HL-60 (cell line): ENCODE data around the gene SLC22A12.

Experiments
- DNase-seq, 2 experiments: peaks; one replicate each; pipeline ENCODE4 v3.0.0-alpha.2; 2010 to 2020; ENCODE audit warnings: low read depth in 1 of 2, low spot score in 1 of 2
- H3K27ac ChIP-seq: fragments of 250-450 bp; sonication (Bioruptor Pico); replicated peaks from 2 replicates; pipeline ENCODE4 v1.5.1; 2020; ENCODE audit warnings: mild to moderate bottlenecking, moderate library complexity
- H3K27me3 ChIP-seq: fragments of 250-450 bp; sonication (Bioruptor Pico); 2 replicates; pipeline ENCODE4 v1.5.1; 2021; ENCODE audit warnings: mild to moderate bottlenecking, moderate library complexity; ENCODE audit not compliant: insufficient read depth, poor library complexity, severe bottlenecking
- H3K4me3 ChIP-seq: replicated peaks from 2 replicates; pipeline ENCODE4 v1.5.1; 2011; ENCODE audit warnings: mild to moderate bottlenecking, control low read depth, low read length; ENCODE audit not compliant: insufficient read depth
- CTCF ChIP-seq: IDR thresholded peaks from one replicate; pipeline ENCODE4 v1.5.1; 2011; ENCODE audit warnings: low read length, control low read depth, inconsistent platforms; ENCODE audit not compliant: insufficient read depth
- GABPA ChIP-seq: IDR thresholded peaks from 2 replicates; pipeline ENCODE4 v1.6.1; 2012; ENCODE audit warnings: low read depth
- POLR2AphosphoS5 ChIP-seq: IDR thresholded peaks from 2 replicates; pipeline ENCODE4 v1.6.1; 2012; ENCODE audit warnings: low read depth
- REST ChIP-seq: IDR thresholded peaks from 2 replicates; pipeline ENCODE4 v1.6.1; 2012; ENCODE audit warnings: low read depth; ENCODE audit not compliant: insufficient replicate concordance
- SPI1 ChIP-seq: IDR thresholded peaks from 2 replicates; pipeline ENCODE4 v1.6.1; 2012; ENCODE audit warnings: low read depth, mild to moderate bottlenecking, borderline replicate concordance

The SLC22A12 gene

DNA sequence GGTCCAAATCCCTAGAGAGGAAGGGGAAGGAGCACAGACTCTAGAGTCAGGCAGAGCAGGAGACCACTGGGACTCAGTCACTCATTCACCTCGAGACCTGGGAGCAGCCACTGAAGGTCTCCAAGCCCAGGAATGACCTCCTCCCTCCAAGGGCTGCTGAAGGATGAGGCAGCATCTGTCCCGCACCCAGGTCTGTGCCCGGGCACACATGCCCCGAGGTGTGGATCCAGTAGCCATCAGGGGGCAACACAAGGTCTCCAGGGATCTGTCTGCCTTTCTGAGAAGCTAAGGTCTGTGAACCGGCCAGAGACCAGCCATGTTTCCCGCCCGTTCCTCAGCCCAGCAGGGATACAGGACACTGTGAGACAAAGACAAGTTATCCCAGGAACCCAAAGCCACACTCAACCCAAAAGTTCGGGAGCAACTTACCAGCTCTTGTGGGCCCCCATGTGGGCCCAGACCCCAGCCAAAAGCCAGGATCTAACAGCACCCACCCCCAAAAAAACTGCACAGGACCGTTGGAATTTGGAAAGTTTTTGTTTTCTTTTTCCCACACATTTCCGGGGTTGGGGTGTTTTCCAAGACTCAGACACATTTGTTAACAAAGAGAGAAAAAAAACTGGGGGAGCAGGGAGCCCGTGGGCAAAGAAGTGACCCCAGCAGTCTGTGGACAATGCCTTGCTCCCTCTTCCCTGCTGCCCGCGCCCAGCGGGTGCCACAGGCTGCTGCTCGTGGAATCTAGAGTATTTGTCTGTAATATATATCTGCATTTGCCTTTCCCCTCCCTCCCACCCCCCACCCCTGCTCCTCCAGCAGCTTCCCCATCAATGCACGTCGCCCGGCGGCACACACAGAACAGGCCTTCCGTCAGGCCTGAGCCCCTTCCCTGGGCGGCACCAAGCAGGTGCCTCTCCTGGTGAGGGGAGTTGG, 14.9 kb downstream of the SLC22A12 start:
- H3K4me3 ChIP-seq, result no peak overlapping the region
- TF ChIP-seq SPI1 (no peak), CTCF (no peak), REST (no peak), GABPA (no peak), POLR2AphosphoS5 (no peak)
- H3K27ac ChIP-seq, result no peak overlapping the region
- no peak for DNase-seq
- H3K27me3 ChIP-seq, result no peaks in the 10 kb centered on the region

- Histone ChIP-seq H3K27ac (no peak overlapping the region), H3K4me3 (no peak overlapping the region), H3K27me3 (no peaks in the 10 kb centered on the region)
- DNase-seq, result no peak
- TF ChIP-seq SPI1 (no peak), CTCF (no peak), POLR2AphosphoS5 (no peak), GABPA (no peak), REST (no peak)
These were observed 15.9 kb downstream of the SLC22A12 start for GRCh38 chr11:64606796-64607380.

DNA sequence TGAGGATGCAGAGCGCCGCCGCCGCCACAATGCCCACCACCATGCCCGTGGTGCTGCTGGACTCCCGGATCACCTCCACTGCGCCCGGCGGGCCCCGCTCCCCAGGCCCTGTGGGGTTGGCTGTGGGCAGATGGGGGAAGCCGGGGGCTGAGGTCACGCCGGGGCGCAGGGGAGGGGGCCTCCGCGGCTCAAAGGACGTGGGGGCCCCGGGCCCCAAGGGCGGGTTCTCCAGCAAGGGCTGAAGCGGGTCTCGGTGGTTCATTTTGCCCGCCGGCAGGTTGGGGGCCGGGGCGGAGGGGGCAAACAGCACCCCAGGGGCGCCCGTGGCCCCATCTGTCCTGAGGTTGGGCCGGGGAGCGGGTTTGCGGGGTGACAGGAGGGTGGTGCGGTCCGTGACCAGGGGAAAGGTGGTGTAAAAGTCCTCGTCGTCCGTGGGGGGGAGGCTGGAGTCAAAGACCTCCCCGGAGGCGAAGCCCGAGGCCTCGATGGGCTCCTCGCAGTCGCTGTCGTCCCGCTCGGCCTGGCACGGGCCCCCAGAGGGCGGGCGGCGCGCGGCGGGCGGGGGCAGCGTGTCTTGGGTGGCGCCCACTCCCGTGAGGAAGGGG, 16.5 kb downstream of the SLC22A12 start:
- Histone ChIP-seq H3K4me3 (no peak overlapping the region), H3K27ac (no peak overlapping the region)

More for the DNA sequence above, 16.5 kb downstream of the SLC22A12 start:
- DNase-seq, result no peak
- no peak for TF ChIP-seq GABPA
- no peak for TF ChIP-seq CTCF
- no peak for TF ChIP-seq SPI1
- TF ChIP-seq REST, result no peak
- TF ChIP-seq POLR2AphosphoS5, result no peak
- H3K27me3 ChIP-seq, result no peaks in the 10 kb centered on the region
